Natural killer cell (primary cell): ENCODE data around the gene BCL2. TPM values are rescaled to one million over a fixed set of nuclear protein-coding genes. Genes with fewer than 3 reads are reported as not detected.

Source experiments
- ATAC-seq, 3 donors: fragments of 150-1000 bp in 2 of 3; fragments of 200-7000 bp in 1 of 3; cut with Tn5 transposase; 1 replicate in 1 of 3; 2 replicates in 2 of 3; pipeline ENCODE4 v1.10.0; 2021; ENCODE audit warnings: mild to moderate bottlenecking in 2 of 3, moderate library complexity in 2 of 3
- DNase-seq, 2 donors: peaks; one replicate each; pipeline versions ENCODE4 v3.0.0 to v3.0.0-alpha.2; 2013 to 2021; ENCODE audit warnings: mixed read lengths in 1 of 2
- H3K27ac ChIP-seq: one replicate; pipeline ENCODE4 v1.5.1; 2013; ENCODE audit warnings: mild to moderate bottlenecking, low read length
- H3K27me3 ChIP-seq: one replicate; pipeline ENCODE4 v1.6.1; 2013; ENCODE audit warnings: low read length; ENCODE audit not compliant: control insufficient read depth, insufficient read depth
- H3K36me3 ChIP-seq: one replicate; pipeline ENCODE4 v1.6.1; 2013; ENCODE audit warnings: low read length; ENCODE audit not compliant: control insufficient read depth, insufficient read depth
- H3K4me1 ChIP-seq: one replicate; pipeline ENCODE4 v1.6.1; 2013; ENCODE audit warnings: low read length; ENCODE audit not compliant: control insufficient read depth, insufficient read depth
- H3K4me3 ChIP-seq: one replicate; pipeline ENCODE4 v1.5.1; 2013; ENCODE audit warnings: low read length
- H3K9me3 ChIP-seq: one replicate; pipeline ENCODE4 v1.6.1; 2013; ENCODE audit warnings: low read length; ENCODE audit not compliant: control insufficient read depth, insufficient read depth
- H3K27ac Mint-ChIP-seq, 2 donors: one replicate each; pipeline ENCODE4 v1.8.0; 2022; ENCODE audit warnings: mild to moderate bottlenecking in 2 of 2, mixed read lengths in 2 of 2, moderate library complexity in 1 of 2
- H3K27me3 Mint-ChIP-seq, 2 donors: one replicate each; pipeline ENCODE4 v1.8.0; 2022; ENCODE audit warnings: low read depth in 2 of 2, mixed read lengths in 2 of 2
- H3K36me3 Mint-ChIP-seq: one replicate; pipeline ENCODE4 v1.8.0; 2022; ENCODE audit warnings: mixed read lengths
- H3K4me1 Mint-ChIP-seq, 2 donors: one replicate each; pipeline ENCODE4 v1.8.0; 2022; ENCODE audit warnings: mixed read lengths in 2 of 2
- H3K4me3 Mint-ChIP-seq: one replicate; pipeline ENCODE4 v1.8.0; 2022; ENCODE audit warnings: mild to moderate bottlenecking, moderate library complexity, mixed read lengths
- H3K9me3 Mint-ChIP-seq, 2 donors: one replicate each; pipeline ENCODE4 v1.8.0; 2022; ENCODE audit warnings: mixed read lengths in 2 of 2
- WGBS: methylation state at CpG from one replicate; pipeline ENCODE4 v1.1.7; 2013; ENCODE audit warnings: missing lambda C conversion rate; ENCODE audit not compliant: insufficient coverage; 5-methylcytosine and 5-hydroxymethylcytosine counted together
- intact Hi-C: fragments of 100-400 bp; cut with micrococcal nuclease; formaldehyde crosslinking; loops from one replicate; pipeline ENCODE4 v1.14.2; 2022
- total RNA-seq, 4 donors: library from RNA; stranded (reverse); fragments of 120-200 nt in 1 of 4; gene quantifications; one replicate each; pipeline versions ENCODE4 v1.2.3 to v1.2.4, GENCODE V29; 2013 to 2022
- TF ChIP-seq, protein P1 (sequence below): fragments of 200-600 bp; IDR thresholded peaks from one replicate; pipeline ENCODE4 v1.8.0; 2022; ENCODE audit warnings: antibody characterized with exemption

The BCL2 gene
- total RNA-seq, 3 donors from 2014 or later (not counting 1 experiment from before 2014, with no cell fraction given) = 28.2 to 64.2 (median 33.4) TPM

- DNase-seq (peak in 1 of 2 donors; percentile 46), ATAC-seq (peak in 2 of 3 donors; percentile 19 to 26)
- TF ChIP-seq, protein P1, sequence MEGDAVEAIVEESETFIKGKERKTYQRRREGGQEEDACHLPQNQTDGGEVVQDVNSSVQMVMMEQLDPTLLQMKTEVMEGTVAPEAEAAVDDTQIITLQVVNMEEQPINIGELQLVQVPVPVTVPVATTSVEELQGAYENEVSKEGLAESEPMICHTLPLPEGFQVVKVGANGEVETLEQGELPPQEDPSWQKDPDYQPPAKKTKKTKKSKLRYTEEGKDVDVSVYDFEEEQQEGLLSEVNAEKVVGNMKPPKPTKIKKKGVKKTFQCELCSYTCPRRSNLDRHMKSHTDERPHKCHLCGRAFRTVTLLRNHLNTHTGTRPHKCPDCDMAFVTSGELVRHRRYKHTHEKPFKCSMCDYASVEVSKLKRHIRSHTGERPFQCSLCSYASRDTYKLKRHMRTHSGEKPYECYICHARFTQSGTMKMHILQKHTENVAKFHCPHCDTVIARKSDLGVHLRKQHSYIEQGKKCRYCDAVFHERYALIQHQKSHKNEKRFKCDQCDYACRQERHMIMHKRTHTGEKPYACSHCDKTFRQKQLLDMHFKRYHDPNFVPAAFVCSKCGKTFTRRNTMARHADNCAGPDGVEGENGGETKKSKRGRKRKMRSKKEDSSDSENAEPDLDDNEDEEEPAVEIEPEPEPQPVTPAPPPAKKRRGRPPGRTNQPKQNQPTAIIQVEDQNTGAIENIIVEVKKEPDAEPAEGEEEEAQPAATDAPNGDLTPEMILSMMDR = no peak
- no peaks in the 10 kb centered on the region for H3K9me3 Mint-ChIP-seq
- no peaks in the 10 kb centered on the region for H3K36me3 Mint-ChIP-seq
- Histone ChIP-seq H3K9me3 (no peaks in the 10 kb centered on the region), H3K27ac (peak overlapping the region; percentile 15), H3K4me1 (peaks cover 52% of the 10 kb centered on the region), H3K27me3 (no peaks in the 10 kb centered on the region), H3K4me3 (no peak overlapping the region), H3K36me3 (no peaks in the 10 kb centered on the region)
- H3K4me1 Mint-ChIP-seq = peaks cover 86 to 87% of the 10 kb centered on the region in 2 donors
- intact Hi-C loops = no loop called here
- H3K27me3 Mint-ChIP-seq = no peaks in the 10 kb centered on the region
- 61% methylated on average over 6 of the region's 6 CpGs for WGBS
- peak overlapping the region; percentile 50 for H3K4me3 Mint-ChIP-seq
- H3K27ac Mint-ChIP-seq = peak overlapping the region; percentile 76
These were observed 106.2 kb downstream of the BCL2 start for GRCh38 chr18:63213331-63213900.

GRCh38 chr18:63210521-63210920 lies 109.0 kb downstream of the BCL2 start:
- Histone ChIP-seq H3K27me3 (no peaks in the 10 kb centered on the region), H3K4me3 (no peak overlapping the region), H3K27ac (no peak overlapping the region), H3K36me3 (no peaks in the 10 kb centered on the region), H3K9me3 (no peaks in the 10 kb centered on the region), H3K4me1 (peaks cover 64% of the 10 kb centered on the region)
- H3K4me1 Mint-ChIP-seq = peaks cover 83 to 87% of the 10 kb centered on the region in 2 donors
- H3K4me3 Mint-ChIP-seq = no peak overlapping the region
- intact Hi-C loops = no loop called here
- H3K9me3 Mint-ChIP-seq = no peaks in the 10 kb centered on the region
- H3K27ac Mint-ChIP-seq = peak overlapping the region in 1 of 2 donors; percentile 1
- 96% methylated on average over 1 of the region's 3 CpGs for WGBS
- TF ChIP-seq, protein P1 = no peak
- no peaks in the 10 kb centered on the region for H3K27me3 Mint-ChIP-seq
- DNase-seq = no peak
- H3K36me3 Mint-ChIP-seq = no peaks in the 10 kb centered on the region
- no peak for ATAC-seq

DNA sequence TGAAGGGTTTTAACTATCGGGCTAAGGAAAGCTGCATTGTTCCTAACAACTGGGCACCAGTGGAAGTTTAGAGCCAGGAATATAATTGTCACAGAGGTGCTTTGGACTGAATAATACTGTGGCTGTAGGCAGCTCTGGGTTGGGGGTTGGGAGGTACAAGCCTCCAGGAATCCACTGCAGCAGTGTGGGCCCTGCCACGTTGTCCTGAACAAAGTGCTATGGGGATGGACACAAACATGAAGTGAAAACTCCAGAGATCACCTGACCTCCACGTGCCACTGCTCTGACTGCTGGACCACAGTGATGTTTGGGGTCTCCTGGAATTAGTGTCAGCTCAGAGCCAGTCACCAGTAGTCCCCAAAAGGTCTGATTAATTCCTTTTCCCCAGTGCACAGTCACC lies 110.9 kb downstream of the BCL2 start:
- Histone ChIP-seq H3K9me3 (no peaks in the 10 kb centered on the region), H3K4me1 (peaks cover 63% of the 10 kb centered on the region), H3K27me3 (no peaks in the 10 kb centered on the region), H3K4me3 (no peak overlapping the region), H3K27ac (no peak overlapping the region), H3K36me3 (no peaks in the 10 kb centered on the region)
- intact Hi-C loops = no loop called here
- ATAC-seq (no peak), DNase-seq (no peak)
- no peaks in the 10 kb centered on the region for H3K27me3 Mint-ChIP-seq
- peak overlapping the region; percentile 0 to 46 for H3K27ac Mint-ChIP-seq
- no peaks in the 10 kb centered on the region for H3K9me3 Mint-ChIP-seq
- peaks cover 91 to 92% of the 10 kb centered on the region in 2 donors for H3K4me1 Mint-ChIP-seq
- WGBS = 86% methylated on average over 3 of the region's 3 CpGs
- H3K4me3 Mint-ChIP-seq = no peak overlapping the region
- H3K36me3 Mint-ChIP-seq = no peaks in the 10 kb centered on the region
- TF ChIP-seq, protein P1 = no peak

DNA sequence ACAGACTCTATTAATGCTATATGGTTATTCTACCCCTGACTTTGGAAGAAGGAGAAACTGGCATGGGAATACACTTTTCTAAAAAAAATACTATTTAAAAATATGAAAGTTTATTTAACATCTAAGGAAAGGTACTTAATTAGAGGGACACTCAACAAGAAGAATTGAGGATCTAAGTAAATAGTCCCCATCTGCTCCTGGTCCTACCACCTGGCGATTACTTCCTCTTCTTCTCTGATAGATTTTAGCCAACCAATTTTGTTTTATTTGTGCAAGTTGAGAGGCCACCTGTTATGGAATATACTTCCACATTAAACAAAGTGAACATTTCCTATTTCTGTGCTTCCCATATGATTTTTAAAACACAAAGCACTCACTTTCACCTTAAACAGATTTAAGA lies 111.7 kb downstream of the BCL2 start:
- DNase-seq (no peak), ATAC-seq (no peak)
- no peaks in the 10 kb centered on the region for H3K27me3 Mint-ChIP-seq
- H3K9me3 Mint-ChIP-seq = no peaks in the 10 kb centered on the region
- H3K36me3 Mint-ChIP-seq = no peaks in the 10 kb centered on the region
- H3K27ac ChIP-seq = no peak overlapping the region
- H3K27me3 ChIP-seq = no peaks in the 10 kb centered on the region
- H3K27ac Mint-ChIP-seq = peak overlapping the region in 1 of 2 donors; percentile 69
- H3K4me1 ChIP-seq = peaks cover 59% of the 10 kb centered on the region
- peaks cover 84 to 85% of the 10 kb centered on the region in 2 donors for H3K4me1 Mint-ChIP-seq
- no CpG with 5 or more reads among the region's 1 CpG for WGBS
- no peaks in the 10 kb centered on the region for H3K9me3 ChIP-seq
- no peaks in the 10 kb centered on the region for H3K36me3 ChIP-seq
- H3K4me3 ChIP-seq = no peak overlapping the region
- TF ChIP-seq, protein P1 = no peak
- intact Hi-C loops = loop anchor here (2.0 kb wide), 1 partner anchor 13 kb away; no protein-coding TSS in a partner anchor
- peak overlapping the region; percentile 9 for H3K4me3 Mint-ChIP-seq
